DND-41 (cell line): ENCODE measurements around the gene CBARP.

ENCODE experiments used
- ATAC-seq: fragments of 200-7000 bp; cut with Tn5 transposase; 3 replicates; pipeline ENCODE4 v1.9.1; 2021; ENCODE audit warnings: low read depth; ENCODE audit not compliant: insufficient read depth
- DNase-seq: peaks from one replicate; pipeline ENCODE4 v3.0.0-alpha.2; 2020
- H2AFZ ChIP-seq: 2 replicates; pipeline ENCODE4 v1.6.0; 2012; ENCODE audit warnings: low read depth, low read length
- H3K27ac ChIP-seq: 2 replicates; pipeline ENCODE4 v1.5.1; 2012; ENCODE audit warnings: low read length, inconsistent platforms
- H3K27me3 ChIP-seq: fragments of 200-600 bp; sonication (generic); 2 replicates; pipeline ENCODE4 v1.6.0; 2012; ENCODE audit warnings: low read length, mild to moderate bottlenecking, inconsistent platforms; ENCODE audit not compliant: insufficient read depth, poor library complexity
- H3K36me3 ChIP-seq: 2 replicates; pipeline ENCODE4 v1.5.1; 2012; ENCODE audit warnings: low read length, inconsistent platforms; ENCODE audit not compliant: insufficient read depth
- H3K4me1 ChIP-seq: 2 replicates; pipeline ENCODE4 v1.5.1; 2012; ENCODE audit warnings: mild to moderate bottlenecking, low read length; ENCODE audit not compliant: insufficient read depth
- H3K4me2 ChIP-seq: 2 replicates; pipeline ENCODE4 v1.6.0; 2012; ENCODE audit warnings: mild to moderate bottlenecking, moderate library complexity, low read length, inconsistent platforms; ENCODE audit not compliant: insufficient read depth
- H3K4me3 ChIP-seq, 2 experiments: fragments of 200-600 bp in 1 of 2; shearing (Covaris generic) in 1 of 2; 2 replicates each; pipeline ENCODE4 v1.5.1; 2012 to 2016; ENCODE audit warnings: inconsistent platforms in 2 of 2, low read length in 2 of 2, mild to moderate bottlenecking in 2 of 2, low read depth in 1 of 2, moderate library complexity in 1 of 2
- H3K79me2 ChIP-seq: 2 replicates; pipeline ENCODE4 v1.6.0; 2012; ENCODE audit warnings: low read length, inconsistent platforms; ENCODE audit not compliant: insufficient read depth
- H3K9ac ChIP-seq: 2 replicates; pipeline ENCODE4 v1.6.0; 2012; ENCODE audit warnings: low read depth, mild to moderate bottlenecking, inconsistent platforms, low read length, moderate library complexity
- H3K9me3 ChIP-seq: 2 replicates; pipeline ENCODE4 v1.5.1; 2012; ENCODE audit warnings: low read length, moderate library complexity, mild to moderate bottlenecking, inconsistent platforms; ENCODE audit not compliant: insufficient read depth, severe bottlenecking
- H4K20me1 ChIP-seq: 2 replicates; pipeline ENCODE4 v1.6.0; 2012; ENCODE audit warnings: low read length; ENCODE audit not compliant: insufficient read depth
- EZH2 ChIP-seq: IDR thresholded peaks from 3 replicates; pipeline ENCODE4 v1.6.1; 2012; ENCODE audit warnings: borderline replicate concordance, low read depth, mild to moderate bottlenecking, moderate library complexity, low read length, inconsistent platforms; ENCODE audit not compliant: severe bottlenecking
- TF ChIP-seq, protein P1 (sequence below): IDR thresholded peaks from 2 replicates; pipeline ENCODE4 v1.5.1; 2012; ENCODE audit warnings: borderline replicate concordance, low read length, moderate library complexity, mild to moderate bottlenecking; ENCODE audit not compliant: poor library complexity, severe bottlenecking; ENCODE audit errors: extremely low read depth

CBARP gene

DNA sequence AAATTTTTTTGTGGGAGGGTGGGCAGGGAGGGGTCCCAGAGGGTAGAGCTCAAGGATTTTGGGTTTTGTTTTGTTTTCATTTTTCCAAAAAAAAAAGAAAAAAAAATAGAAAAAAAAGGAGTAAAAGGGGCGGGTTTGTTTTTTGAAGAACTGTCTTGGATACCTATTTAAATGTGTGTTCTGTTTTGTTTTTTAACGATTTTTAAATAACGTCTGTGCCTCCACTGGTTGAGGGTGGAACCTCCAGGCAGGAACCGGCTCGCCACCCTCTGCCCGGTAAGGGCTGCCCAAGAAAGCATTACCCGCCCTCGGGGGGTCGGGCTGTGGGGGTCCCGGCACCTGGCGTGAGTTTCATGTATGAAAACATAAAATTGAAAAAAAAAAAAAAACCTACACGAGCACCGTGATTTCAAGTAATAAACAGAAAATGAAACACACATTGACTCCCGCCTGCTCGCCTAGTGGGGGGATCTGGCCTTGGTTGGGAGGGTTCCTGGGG, 21.0 kb upstream of the CBARP start:
- peaks cover 71% of the 10 kb centered on the region for H3K4me1 ChIP-seq
- no peak overlapping the region for H2AFZ ChIP-seq
- peak overlapping the region; percentile 80 for H3K27ac ChIP-seq
- H3K4me2 ChIP-seq = peak overlapping the region; percentile 60
- peak overlapping the region in 1 of 2 experiments; percentile 48; a peak in 2 of 4 replicates for H3K4me3 ChIP-seq
- no peak for DNase-seq
- peaks cover 45% of the 10 kb centered on the region for H3K36me3 ChIP-seq
- H3K27me3 ChIP-seq = no peaks in the 10 kb centered on the region
- H3K9ac ChIP-seq = peak overlapping the region; percentile 42
- peaks cover 30% of the 10 kb centered on the region for H4K20me1 ChIP-seq
- TF ChIP-seq, protein P1, sequence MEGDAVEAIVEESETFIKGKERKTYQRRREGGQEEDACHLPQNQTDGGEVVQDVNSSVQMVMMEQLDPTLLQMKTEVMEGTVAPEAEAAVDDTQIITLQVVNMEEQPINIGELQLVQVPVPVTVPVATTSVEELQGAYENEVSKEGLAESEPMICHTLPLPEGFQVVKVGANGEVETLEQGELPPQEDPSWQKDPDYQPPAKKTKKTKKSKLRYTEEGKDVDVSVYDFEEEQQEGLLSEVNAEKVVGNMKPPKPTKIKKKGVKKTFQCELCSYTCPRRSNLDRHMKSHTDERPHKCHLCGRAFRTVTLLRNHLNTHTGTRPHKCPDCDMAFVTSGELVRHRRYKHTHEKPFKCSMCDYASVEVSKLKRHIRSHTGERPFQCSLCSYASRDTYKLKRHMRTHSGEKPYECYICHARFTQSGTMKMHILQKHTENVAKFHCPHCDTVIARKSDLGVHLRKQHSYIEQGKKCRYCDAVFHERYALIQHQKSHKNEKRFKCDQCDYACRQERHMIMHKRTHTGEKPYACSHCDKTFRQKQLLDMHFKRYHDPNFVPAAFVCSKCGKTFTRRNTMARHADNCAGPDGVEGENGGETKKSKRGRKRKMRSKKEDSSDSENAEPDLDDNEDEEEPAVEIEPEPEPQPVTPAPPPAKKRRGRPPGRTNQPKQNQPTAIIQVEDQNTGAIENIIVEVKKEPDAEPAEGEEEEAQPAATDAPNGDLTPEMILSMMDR = no peak
- TF ChIP-seq EZH2 = no peak
- H3K9me3 ChIP-seq = no peaks in the 10 kb centered on the region
- peaks cover 22% of the 10 kb centered on the region for H3K79me2 ChIP-seq
- peak; percentile 0; the same call in 1 of the 3 replicates for ATAC-seq

DNA sequence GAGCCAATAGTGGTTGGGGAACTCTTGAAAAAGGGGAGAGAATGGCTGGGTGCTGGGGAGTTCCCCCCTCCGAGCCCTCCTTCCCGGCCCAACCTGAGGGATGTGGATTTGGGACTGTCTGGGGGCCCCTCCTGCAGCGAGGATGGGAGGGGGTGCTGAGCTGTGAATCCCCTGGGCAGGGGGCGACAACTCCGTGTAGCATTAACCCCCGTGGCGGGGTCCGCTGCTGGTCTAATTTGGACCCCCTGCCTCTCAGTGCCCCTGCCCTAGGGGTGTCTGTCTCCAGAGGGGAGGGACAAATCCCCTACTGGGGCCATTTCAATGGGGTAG, 20.3 kb upstream of the CBARP start:
- DNase-seq = no peak
- peaks cover 36% of the 10 kb centered on the region for H4K20me1 ChIP-seq
- H3K79me2 ChIP-seq = peaks cover 28% of the 10 kb centered on the region
- ATAC-seq = no peak
- peak overlapping the region; percentile 42; the same call in 1 of the 2 replicates for H3K9ac ChIP-seq
- peak overlapping the region; percentile 60; the same call in 1 of the 2 replicates for H3K4me2 ChIP-seq
- no peaks in the 10 kb centered on the region for H3K9me3 ChIP-seq
- peaks cover 78% of the 10 kb centered on the region for H3K4me1 ChIP-seq
- H3K36me3 ChIP-seq = peaks cover 50% of the 10 kb centered on the region
- no peak overlapping the region for H2AFZ ChIP-seq
- H3K27ac ChIP-seq = peak overlapping the region; percentile 39; the same call in 1 of the 2 replicates
- TF ChIP-seq, protein P1 = no peak
- TF ChIP-seq EZH2 = no peak
- no peak overlapping the region for H3K4me3 ChIP-seq
- no peaks in the 10 kb centered on the region for H3K27me3 ChIP-seq

DNA sequence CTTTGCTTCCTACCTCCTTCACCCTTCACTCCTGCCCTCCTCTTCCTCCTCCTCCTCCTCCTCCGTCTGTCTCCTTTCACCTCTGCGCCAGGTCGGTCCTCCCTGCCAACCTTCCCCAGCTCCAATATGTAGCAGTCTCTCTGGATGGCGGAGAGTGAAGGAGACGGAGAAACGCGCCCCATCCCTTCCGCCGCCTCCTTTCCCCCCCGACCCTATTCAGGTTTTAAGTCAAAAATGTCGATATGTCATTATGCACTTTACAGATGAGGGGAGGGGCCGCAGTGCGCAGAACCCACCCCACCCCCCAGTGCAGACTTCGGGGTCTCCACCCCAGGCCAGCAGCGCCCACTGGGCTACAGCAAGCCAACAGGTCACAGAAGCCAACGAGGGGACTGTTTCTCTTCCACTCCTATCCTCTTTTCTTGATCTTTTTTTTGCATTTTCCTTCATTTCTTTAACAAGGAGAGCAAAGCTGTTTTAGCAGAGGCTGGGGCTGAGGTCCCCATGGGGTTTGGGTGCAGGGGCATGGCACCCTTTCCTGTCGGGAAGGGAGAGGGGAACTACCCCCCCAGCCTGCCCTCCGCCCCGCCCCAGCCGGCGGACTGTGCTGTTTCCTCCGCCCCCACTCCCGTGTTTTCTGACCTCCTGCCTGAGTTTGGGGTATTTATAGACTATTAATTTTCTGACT, 19.8 kb upstream of the CBARP start:
- ATAC-seq (no peak), DNase-seq (no peak)
- H4K20me1 ChIP-seq = peaks cover 40% of the 10 kb centered on the region
- no peak overlapping the region for H2AFZ ChIP-seq
- H3K4me2 ChIP-seq = peak overlapping the region; percentile 60; the same call in 1 of the 2 replicates
- no peaks in the 10 kb centered on the region for H3K27me3 ChIP-seq
- H3K27ac ChIP-seq = peak overlapping the region; percentile 39; the same call in 1 of the 2 replicates
- peaks cover 30% of the 10 kb centered on the region for H3K79me2 ChIP-seq
- peaks cover 83% of the 10 kb centered on the region for H3K4me1 ChIP-seq
- TF ChIP-seq, protein P1 = no peak
- TF ChIP-seq EZH2 = no peak
- no peak overlapping the region for H3K4me3 ChIP-seq
- H3K9ac ChIP-seq = no peak overlapping the region
- H3K9me3 ChIP-seq = no peaks in the 10 kb centered on the region
- H3K36me3 ChIP-seq = peaks cover 50% of the 10 kb centered on the region
